Activated T-cell treated with anti-CD3 and anti-CD28 coated beads for 24 hours (primary cell): ENCODE measurements around the gene FKBP10.
"Not testable (repeated sequence)": the region's sequence is repeated elsewhere in the genome, so short reads cannot be mapped to it uniquely, and the experiment has no call there.

Experiments
- DNase-seq: peaks from one replicate; pipeline ENCODE4 v3.0.0-alpha.2; 2020; ENCODE audit warnings: low read depth

Gene FKBP10

GRCh38 chr17:41839448-41839847, 26.6 kb downstream of the FKBP10 start:
- not testable (repeated sequence) for DNase-seq

- not testable (repeated sequence) for DNase-seq
Observed at GRCh38 chr17:41840781-41841180, 28.0 kb downstream of the FKBP10 start.

- DNase-seq: no peak
Observed at GRCh38 chr17:41844971-41845370, 32.2 kb downstream of the FKBP10 start.

- DNase-seq: no peak
Observed at GRCh38 chr17:41848788-41849187, 36.0 kb downstream of the FKBP10 start.

DNA sequence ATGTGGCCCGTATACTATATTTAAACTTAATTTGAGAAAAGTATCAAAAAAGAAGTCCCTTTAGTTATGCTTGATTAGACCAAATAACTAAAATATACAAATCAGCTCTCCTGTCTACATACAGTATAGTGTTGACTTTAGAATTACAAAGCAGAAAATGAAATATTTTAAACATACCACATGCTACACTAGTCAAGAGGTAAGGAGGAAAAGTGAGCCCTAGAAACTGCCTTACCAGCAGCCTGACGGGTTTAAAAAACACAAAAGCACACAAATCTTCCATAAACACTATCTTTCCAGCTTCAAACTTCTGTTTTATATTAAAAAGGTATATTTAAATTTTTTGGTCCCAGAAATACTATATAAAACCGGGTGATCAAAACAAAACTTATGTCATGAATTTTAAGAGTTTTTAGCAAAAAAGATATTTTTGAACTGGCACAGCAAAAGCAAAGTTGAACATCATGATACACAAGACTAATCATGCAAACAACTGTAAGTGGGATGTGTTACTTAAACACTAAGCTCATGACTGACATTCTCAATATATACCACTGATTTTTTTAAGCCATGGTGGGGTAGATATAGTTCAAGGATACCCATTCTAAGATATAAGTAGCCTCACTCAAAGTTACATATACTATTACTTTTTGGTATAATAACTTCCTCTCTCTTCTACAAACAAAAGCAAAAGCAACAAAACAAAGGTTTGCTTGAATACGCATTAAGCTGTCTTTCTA, 36.6 kb downstream of the FKBP10 start:
- no peak for DNase-seq

- DNase-seq: not testable (repeated sequence)
Observed at GRCh38 chr17:41851382-41851781, 38.6 kb downstream of the FKBP10 start.

DNA sequence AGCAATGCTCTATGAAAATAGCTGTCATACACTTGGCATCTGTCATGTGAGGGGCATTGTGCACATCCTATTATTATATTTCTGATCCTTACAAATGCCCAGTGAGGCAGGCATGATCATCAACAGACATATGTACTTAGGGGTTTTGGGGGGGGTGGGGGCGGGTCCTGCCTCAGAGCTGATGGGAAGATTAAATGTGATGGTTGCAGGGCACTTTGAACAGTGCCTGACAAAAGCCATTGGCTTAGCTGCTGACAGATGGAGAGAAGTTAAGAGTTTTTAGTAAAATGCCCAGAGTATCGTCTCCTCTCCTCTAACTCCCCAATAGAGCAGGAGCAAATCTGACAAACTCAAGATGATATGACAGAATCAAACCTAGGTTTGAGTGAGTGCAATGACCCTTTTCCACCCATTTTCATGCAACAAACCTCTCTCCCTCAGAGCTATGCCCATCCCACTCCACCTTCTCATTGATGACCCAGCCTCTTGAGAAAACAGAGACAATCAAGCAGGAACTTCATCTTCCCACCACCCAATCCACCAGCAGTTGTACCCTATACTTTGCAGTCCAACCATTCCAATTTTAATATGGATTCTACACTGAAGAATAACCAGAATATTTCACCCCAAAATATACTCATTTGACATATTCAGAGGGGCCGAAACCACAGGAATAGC, 47.6 kb downstream of the FKBP10 start:
- no peak for DNase-seq

DNA sequence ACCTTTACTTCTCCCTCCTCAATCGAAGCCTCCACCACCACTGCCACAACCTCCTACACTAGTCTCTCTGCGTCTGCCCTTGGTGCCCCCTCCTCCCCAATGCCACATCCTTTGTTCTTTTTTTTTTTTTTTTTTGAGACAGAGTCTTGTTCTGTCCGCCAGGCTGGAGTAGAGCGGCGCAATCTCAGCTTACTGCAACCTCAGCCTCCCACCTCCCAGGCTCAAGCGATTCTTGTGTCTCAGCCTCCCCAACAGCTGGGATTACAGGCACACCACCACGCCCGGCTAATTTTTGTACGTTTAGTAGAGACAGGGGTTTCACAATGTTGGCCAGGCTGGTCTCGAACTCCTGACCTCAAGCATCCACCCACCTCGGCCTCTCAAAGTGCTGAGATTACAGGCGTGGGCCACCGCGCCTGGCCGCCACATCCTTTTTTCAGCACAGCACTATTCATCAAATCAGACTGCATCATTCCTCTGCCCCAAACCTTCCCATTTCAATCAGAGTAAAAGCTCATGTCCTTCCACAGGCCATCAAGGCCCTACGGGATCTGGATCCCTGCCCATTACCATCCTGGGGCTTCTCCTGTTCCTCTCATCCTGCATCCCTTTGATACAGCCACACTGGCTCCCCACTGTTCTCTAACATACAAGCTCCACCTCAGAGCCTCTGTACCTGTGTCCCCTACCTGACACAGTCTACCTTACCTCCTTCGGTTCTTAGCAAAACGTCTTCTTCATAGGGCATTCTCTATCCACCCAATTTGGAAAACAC, 50.5 kb downstream of the FKBP10 start:
- no peak for DNase-seq

- DNase-seq: no peak
Observed at GRCh38 chr17:41864498-41864835, 51.7 kb downstream of the FKBP10 start.

DNA sequence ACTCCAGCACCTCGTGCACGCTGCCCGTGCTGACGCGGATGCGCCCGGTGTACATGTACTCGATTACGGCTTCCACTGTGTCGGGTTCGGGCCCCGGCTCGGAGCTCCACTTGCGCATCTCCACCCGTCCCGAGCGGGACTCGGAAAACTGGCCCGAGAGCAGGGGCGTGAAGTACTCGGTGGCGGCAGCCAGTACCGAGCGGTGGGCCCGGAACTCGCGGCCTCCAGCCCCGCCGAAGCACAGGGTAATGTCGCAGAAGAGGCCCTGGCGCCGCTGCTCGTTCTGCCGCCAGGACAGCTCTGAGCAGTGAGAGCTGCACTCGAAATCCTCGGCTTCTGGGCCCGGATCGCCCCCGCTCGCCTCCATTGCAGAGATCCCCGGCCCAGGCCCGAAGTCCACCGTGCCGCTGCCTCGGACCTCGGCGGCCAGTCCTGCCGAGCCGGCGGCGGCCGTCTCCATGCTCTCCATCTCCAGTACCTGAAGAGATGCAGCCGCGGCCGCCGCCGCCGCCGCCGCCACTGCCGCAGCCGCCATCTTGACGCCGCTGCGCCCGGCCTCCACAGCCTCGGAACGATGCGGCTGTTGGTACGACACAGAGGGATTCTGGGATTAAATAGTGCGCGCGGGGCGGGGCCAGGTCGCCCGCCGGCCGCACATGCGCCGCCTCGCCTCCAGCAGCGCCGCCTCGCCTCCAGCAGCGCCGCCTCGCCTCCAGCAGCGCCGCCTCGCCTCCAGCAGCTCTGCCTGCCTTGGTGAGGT, 52.2 kb downstream of the FKBP10 start, which contains the start of gene KLHL11:
Gene KLHL11 (minus strand): TSS at position 588 of the 760 bp plus-strand sequence. CDS start 53 bp downstream, at position 535.
- peak; percentile 84 for DNase-seq

DNA sequence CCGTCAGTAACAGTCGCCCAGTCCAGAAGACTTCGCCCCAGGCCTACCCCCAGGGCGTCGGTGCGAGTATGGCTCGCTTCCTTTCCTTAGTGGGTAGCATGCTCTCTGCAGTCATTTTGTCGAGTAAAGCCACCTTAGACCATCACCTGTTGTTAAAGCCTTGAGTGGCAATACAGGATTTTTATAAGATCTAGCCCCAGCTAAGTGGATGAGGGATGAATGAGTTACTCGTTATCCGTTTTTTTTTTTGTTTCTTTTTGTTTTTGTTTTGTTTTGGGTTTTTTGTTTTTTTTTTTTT, 52.7 kb downstream of the FKBP10 start:
- no peak for DNase-seq

DNA sequence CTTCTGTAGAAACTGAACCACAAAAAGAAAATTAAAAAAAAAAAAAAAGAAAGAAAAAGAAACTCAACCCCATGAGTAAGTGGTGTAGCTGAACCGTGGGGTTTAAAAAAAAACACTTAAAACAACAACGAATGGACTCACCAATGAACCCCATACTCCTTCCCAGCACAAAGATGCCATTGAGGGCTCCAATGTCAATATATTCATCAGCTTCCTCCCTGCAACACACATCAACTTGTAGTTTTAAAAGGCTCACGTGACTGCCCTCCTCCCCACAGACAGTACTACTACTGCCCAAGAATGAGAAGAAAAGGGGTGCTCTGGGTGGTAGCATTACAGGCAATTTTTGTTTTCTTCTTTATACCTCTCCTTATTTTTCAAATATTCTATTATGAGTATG, 55.8 kb downstream of the FKBP10 start:
- no peak for DNase-seq

- no peak for DNase-seq
Observed at GRCh38 chr17:41869426-41869825, 56.6 kb downstream of the FKBP10 start.

DNA sequence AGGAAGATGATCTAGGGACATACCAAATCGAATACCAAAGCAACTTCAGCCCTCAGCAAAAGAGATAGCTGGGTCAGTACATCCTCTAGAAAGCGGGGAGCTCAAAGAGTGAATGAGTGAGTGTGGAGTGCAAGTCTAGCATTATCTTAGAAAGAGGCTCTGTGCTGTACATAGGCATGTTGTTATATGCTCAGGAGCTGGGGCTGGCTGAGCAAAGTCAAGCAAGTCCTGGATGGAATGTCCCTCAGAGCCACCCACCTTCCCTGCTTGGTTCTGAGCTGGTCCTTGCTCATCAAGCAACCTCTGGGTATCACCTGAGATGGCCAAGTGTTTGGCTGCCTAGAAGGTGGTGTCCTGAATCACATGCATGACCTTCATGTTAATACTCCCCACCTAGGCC, 57.3 kb downstream of the FKBP10 start:
- no peak for DNase-seq

DNA sequence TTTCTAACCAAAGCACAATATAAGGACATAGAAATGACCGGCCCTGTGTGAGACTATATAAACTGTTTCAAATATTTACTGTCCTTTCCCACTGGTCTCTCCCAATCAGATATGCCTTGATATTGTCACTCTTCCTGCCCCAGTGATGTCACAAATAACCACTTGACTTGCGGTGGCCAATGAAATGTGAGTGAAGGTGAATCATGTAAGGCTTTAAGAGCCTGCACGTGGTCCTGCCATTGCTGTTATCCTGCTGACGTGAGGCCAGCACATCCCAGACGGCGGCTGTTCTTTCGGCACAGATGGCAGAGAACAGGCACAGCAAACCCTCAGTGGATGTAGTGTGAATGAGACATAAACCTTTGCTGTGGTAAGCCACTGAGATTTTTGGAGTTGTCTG, 57.8 kb downstream of the FKBP10 start:
- no peak for DNase-seq

DNA sequence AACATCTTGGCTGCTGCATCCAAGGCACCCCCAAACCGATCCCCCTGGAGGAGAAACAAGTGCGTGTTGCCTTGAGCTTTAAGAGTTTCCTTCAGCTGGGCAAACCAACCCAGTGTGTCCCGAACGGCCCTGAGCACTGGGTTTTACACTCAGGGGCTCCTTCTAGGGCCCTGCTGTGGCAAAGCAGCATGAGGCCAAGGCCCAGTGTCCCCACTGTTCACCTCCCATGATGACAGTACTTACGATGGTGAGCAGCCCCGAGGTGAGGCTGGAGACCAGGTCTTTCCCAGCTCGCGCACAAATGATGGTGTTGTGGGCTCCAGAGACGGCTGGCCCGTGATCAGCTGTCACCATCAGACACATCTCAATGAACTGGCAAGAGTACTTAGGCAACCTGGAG, 59.0 kb downstream of the FKBP10 start:
- DNase-seq: no peak
